Measurements from ENCODE around the gene EIF2AK3.

EIF2AK3 gene

GRCh38 chr2:88538362-88538917, 88.8 kb downstream of the EIF2AK3 start:
- no peak for DNase-seq

GRCh38 chr2:88537640-88538039, 89.6 kb downstream of the EIF2AK3 start:
- no peak for DNase-seq

DNA sequence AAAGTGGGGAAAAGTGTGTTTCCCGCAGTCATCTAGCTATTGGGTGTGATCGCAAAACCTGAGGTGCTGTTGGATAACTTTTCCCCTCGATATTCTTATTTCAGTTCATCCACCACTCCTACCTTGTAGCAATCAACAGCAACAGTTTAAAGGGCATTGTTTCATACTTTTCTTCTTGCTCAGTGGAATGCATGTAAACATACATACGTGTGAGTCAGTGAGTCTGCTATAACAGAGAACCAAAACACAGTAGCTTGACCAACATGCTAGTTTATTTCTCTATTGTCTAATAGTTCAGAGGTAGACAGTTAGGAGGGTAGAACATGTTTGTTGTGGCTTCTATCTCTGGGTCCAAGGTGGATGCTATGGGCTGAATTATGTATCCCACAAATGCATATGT, 97.2 kb downstream of the EIF2AK3 start:
- DNase-seq, result no peak

DNA sequence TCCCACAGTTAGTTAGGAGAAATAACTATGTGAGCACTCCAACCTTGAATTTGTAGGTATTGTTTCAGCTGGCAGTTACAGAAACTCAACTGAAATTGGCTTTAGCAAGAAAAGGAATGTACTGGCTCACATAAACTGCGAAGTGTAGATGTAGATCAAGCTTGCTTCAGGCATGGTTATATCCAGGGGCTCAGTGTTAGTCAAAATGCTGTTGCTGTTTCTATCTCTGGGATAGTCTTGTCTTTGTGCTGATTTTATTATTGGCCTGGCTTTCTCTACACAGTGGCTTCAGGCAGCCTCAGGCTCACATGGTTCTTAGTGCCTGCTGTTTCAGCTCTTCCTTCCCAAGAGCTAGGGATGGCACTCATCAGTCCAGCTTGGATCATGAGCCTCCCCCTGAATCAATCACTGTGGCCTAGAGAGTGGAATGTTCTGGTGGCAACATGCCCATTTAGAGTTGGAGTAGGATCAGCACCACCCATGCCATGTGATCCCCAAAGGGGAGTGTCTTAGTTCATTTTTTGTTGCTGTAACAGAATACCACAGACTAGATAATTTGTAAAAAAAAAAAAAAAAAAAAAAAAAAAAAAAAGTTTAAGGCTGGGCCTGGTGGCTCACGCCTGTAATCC, 105.7 kb downstream of the EIF2AK3 start:
- DNase-seq, result peak; percentile 9

GRCh38 chr2:88517759-88518201, 109.5 kb downstream of the EIF2AK3 start:
- no peak for DNase-seq

Measured in fibroblast of skin of right biceps (primary cell).